Tibial nerve (tissue), 4 donors: ENCODE measurements around the gene SPOCK1.

Source experiments
- EP300 ChIP-seq, 2 donors: sonication (generic); formaldehyde crosslinking; IDR thresholded peaks; one replicate each; pipeline ENCODE4 v1.6.1; 2017; ENCODE audit warnings: antibody characterized with exemption in 2 of 2, mild to moderate bottlenecking in 1 of 2
- POLR2A ChIP-seq, 2 donors: fragments of 450-650 bp; IDR thresholded peaks; one replicate each; pipeline ENCODE4 v1.6.1; 2017; ENCODE audit warnings: antibody characterized with exemption in 2 of 2, mild to moderate bottlenecking in 2 of 2, moderate library complexity in 2 of 2
- TF ChIP-seq, protein P1 (sequence below), 5 experiments: fragments of 200-600 bp in 3 of 5; fragments of 450-650 bp in 2 of 5; sonication (generic) in 3 of 5; IDR thresholded peaks; one replicate each; pipeline ENCODE4 v1.5.1; 2016 to 2019; ENCODE audit warnings: antibody characterized with exemption in 5 of 5, mild to moderate bottlenecking in 3 of 5, moderate library complexity in 2 of 5

DNA sequence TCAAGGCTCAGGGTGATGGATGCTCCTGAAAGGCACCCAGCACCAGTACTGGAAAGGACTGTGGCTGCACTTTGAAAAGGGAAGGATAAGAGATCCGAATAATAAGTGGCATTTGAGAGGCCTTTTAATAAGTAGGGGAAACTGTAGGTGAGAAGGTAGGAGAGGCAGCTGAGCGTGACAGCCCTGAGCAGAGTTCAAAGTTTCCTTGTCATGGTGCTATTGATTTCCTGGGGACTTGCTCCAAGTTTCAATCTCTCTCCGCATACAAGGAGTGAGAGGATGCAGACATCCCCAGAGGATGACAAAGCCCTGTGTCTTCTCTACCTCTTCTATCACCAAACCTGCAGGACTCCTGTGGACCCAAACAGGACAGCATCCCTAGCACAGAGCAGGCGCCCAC lies 354.5 kb downstream of the SPOCK1 start:
- TF ChIP-seq, protein P1, sequence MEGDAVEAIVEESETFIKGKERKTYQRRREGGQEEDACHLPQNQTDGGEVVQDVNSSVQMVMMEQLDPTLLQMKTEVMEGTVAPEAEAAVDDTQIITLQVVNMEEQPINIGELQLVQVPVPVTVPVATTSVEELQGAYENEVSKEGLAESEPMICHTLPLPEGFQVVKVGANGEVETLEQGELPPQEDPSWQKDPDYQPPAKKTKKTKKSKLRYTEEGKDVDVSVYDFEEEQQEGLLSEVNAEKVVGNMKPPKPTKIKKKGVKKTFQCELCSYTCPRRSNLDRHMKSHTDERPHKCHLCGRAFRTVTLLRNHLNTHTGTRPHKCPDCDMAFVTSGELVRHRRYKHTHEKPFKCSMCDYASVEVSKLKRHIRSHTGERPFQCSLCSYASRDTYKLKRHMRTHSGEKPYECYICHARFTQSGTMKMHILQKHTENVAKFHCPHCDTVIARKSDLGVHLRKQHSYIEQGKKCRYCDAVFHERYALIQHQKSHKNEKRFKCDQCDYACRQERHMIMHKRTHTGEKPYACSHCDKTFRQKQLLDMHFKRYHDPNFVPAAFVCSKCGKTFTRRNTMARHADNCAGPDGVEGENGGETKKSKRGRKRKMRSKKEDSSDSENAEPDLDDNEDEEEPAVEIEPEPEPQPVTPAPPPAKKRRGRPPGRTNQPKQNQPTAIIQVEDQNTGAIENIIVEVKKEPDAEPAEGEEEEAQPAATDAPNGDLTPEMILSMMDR (IDR thresholded peaks at IDR 0.05): no peak
- TF ChIP-seq POLR2A (IDR thresholded peaks at IDR 0.05) (no peak), EP300 (IDR thresholded peaks at IDR 0.05) (no peak)
